Measurements from ENCODE around the gene MARVELD1.

DNA sequence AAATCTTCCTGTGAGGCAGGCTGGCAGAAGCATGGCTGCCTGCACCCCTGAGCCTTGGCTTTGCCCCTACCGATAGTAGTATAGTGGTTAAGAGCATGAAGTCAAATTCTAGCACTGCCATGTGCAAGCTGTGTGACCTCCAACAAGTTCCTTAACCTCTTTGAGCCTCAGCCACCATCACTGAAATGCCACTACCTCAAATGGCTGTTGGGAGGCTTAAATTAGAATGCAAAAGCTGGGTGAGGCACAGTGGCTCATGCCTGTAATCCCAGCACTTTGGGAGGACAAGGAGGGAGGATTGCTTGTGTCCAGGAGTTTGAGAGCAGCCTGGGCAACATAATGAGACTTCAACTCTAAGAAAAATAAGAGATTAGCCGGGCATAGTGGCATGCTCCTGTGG is 49.9 kb downstream of the MARVELD1 start:
- TF ChIP-seq EZH2phosphoT487 (IDR thresholded peaks at IDR 0.05; ENCODE audit: borderline replicate concordance, low read length) = no peak
- TF ChIP-seq, protein P1, sequence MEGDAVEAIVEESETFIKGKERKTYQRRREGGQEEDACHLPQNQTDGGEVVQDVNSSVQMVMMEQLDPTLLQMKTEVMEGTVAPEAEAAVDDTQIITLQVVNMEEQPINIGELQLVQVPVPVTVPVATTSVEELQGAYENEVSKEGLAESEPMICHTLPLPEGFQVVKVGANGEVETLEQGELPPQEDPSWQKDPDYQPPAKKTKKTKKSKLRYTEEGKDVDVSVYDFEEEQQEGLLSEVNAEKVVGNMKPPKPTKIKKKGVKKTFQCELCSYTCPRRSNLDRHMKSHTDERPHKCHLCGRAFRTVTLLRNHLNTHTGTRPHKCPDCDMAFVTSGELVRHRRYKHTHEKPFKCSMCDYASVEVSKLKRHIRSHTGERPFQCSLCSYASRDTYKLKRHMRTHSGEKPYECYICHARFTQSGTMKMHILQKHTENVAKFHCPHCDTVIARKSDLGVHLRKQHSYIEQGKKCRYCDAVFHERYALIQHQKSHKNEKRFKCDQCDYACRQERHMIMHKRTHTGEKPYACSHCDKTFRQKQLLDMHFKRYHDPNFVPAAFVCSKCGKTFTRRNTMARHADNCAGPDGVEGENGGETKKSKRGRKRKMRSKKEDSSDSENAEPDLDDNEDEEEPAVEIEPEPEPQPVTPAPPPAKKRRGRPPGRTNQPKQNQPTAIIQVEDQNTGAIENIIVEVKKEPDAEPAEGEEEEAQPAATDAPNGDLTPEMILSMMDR (conservative IDR thresholded peaks at IDR 0.05; ENCODE audit: low read depth, low read length) = no peak

All from PC-3 (cell line).